ENCODE data around the gene TAF1B.

TAF1B gene

DNA sequence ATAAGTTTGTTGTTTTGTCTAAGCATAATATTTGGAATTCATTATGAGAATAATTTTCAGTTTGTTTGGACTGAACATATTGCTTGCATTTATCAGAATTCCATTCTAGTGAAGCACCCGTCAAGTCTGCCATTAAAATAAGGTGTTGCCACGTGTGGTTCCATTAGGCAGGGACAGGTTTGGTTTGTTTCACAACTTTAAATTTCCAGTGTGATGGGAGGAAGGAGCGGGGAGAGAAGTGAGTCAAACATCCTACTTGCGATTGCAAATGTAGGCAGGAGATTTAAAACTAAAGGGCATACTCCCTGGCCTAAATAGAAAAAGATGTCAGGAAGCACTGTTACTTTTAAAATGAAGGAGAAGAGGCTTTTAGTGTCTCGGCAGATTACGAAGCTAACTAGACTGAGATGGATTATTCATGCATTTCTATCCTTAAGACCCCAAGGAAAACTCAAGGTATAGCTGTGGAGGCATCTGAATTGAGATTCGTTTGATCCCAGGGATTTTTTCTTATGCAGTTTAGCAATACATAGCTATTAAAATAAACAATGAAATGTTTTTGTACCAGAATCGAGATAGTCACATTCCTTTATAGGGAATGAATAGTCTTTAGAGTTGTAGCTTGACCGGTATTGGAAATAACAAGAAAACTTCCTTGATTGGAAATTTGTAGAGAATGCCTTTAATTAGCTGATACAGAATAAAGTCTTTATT, 128.0 kb downstream of the TAF1B start:
- peaks cover 14% of the 10 kb centered on the region; the same call in 1 of the 2 replicates for H3K4me1 ChIP-seq (ENCODE audit: insufficient read depth, low read length)
- no peak overlapping the region for H3K4me3 ChIP-seq (ENCODE audit: low read length)
- no peaks in the 10 kb centered on the region for H3K9me3 ChIP-seq (ENCODE audit: insufficient read depth, low read depth, low read length)
- H3K36me3 ChIP-seq (ENCODE audit: insufficient read depth, low read length): no peaks in the 10 kb centered on the region
- H3K27ac ChIP-seq (ENCODE audit: low read depth, low read length): no peak overlapping the region
- H3K9ac ChIP-seq (ENCODE audit: low read depth, low read length): no peak overlapping the region
- H3K27me3 ChIP-seq (ENCODE audit: insufficient read depth, low read length): no peaks in the 10 kb centered on the region
- 91% methylated on average over 8 of the region's 9 CpGs for WGBS

DNA sequence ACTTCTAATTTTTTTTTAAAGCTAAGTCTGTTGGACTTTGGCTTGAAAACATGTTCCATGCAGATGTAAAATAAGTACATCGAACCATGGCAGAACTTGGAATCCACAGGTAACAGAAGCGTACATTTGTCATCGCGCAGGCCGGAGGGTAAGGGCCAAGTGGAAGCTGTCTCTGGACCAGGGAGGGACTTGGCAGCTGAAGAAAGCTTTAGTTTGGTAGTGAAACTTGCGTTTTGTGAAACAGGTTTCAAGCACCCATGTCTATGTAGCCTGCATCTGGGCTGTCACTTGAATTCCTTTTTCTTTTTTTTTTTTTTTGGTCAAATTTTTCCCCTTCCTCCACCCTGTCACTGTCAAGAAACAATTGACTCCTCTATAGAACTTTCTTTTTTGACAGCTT, 128.6 kb downstream of the TAF1B start:
- Histone ChIP-seq H3K4me1 (ENCODE audit: insufficient read depth, low read length) (peaks cover 14% of the 10 kb centered on the region; the same call in 1 of the 2 replicates), H3K9me3 (ENCODE audit: insufficient read depth, low read depth, low read length) (no peaks in the 10 kb centered on the region), H3K27me3 (ENCODE audit: insufficient read depth, low read length) (no peaks in the 10 kb centered on the region), H3K4me3 (ENCODE audit: low read length) (no peak overlapping the region), H3K36me3 (ENCODE audit: insufficient read depth, low read length) (no peaks in the 10 kb centered on the region), H3K9ac (ENCODE audit: low read depth, low read length) (no peak overlapping the region), H3K27ac (ENCODE audit: low read depth, low read length) (no peak overlapping the region)
- whole genome bisulfite sequencing: 95% methylated on average over 6 of the region's 6 CpGs

DNA sequence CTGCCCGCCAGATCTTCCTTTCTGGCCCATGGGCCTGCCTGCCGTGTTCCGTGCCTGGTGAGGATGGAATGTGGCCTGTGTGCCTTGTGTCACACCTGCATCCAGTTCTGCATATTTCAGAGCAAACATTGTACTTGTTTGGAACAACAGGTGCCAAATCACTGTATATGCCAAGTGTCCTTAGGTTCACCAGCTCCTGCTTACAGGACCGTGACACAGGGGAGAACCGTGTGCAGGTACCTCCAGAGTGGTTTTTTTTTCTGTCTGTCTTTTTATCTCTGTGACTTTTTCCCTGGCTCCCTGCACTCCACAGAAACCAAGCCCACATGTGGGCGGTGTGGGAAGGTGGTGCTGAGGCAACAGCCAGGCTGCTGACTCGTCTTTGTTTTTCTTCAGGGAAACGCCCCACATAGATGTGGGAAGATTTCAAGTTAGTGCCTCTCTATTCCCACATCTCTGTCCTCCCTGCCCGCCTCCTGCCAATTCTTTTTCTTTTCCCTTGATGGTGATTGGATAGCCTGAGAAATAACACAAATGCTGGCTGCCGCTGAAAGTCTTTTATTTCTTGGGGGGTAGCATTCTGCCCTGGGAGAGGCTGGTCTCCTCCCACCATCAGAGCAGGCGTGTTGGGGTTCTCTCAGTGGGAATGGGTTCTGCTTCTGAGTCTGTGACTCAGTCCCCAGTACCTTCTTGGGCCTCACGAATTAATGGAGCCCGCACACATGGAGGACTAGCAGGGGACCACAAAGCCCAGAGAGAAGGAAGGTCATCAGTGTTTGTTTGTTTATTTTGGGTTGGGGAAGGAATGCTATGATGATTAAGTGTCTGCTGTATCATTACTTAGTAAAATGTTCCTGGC, 129.6 kb downstream of the TAF1B start:
- Histone ChIP-seq H3K36me3 (ENCODE audit: insufficient read depth, low read length) (no peaks in the 10 kb centered on the region), H3K9ac (ENCODE audit: low read depth, low read length) (no peak overlapping the region), H3K4me1 (ENCODE audit: insufficient read depth, low read length) (peaks cover 14% of the 10 kb centered on the region; the same call in 1 of the 2 replicates), H3K4me3 (ENCODE audit: low read length) (no peak overlapping the region), H3K27me3 (ENCODE audit: insufficient read depth, low read length) (no peaks in the 10 kb centered on the region), H3K27ac (ENCODE audit: low read depth, low read length) (no peak overlapping the region; the same call in 1 of the 2 replicates), H3K9me3 (ENCODE audit: insufficient read depth, low read depth, low read length) (no peaks in the 10 kb centered on the region)
- WGBS: 86% methylated on average over 9 of the region's 13 CpGs

DNA sequence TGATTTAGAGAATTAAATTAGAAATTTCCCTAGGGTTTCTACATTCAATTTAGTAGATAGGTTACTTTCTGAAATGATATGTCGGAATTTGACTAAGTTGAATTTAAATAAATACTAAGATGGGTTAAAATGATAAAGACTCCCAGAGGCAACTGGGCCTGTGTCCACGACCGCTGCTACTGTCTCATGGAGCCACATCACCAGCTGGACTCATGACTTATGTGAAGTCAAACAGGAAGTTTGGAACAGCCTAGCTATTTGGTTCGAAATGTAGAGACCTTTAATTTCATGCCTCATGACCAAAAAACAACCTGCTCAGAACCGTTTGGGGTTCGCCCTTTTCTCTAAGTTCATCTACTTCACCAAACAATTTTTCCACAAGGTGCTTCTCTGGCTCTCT, 130.4 kb downstream of the TAF1B start:
- Histone ChIP-seq H3K36me3 (ENCODE audit: insufficient read depth, low read length) (no peaks in the 10 kb centered on the region), H3K4me3 (ENCODE audit: low read length) (no peak overlapping the region), H3K4me1 (ENCODE audit: insufficient read depth, low read length) (peaks cover 14% of the 10 kb centered on the region; the same call in 1 of the 2 replicates), H3K27me3 (ENCODE audit: insufficient read depth, low read length) (no peaks in the 10 kb centered on the region), H3K9me3 (ENCODE audit: insufficient read depth, low read depth, low read length) (no peaks in the 10 kb centered on the region), H3K9ac (ENCODE audit: low read depth, low read length) (no peak overlapping the region), H3K27ac (ENCODE audit: low read depth, low read length) (no peak overlapping the region)
- WGBS: 93% methylated on average over 6 of the region's 6 CpGs

DNA sequence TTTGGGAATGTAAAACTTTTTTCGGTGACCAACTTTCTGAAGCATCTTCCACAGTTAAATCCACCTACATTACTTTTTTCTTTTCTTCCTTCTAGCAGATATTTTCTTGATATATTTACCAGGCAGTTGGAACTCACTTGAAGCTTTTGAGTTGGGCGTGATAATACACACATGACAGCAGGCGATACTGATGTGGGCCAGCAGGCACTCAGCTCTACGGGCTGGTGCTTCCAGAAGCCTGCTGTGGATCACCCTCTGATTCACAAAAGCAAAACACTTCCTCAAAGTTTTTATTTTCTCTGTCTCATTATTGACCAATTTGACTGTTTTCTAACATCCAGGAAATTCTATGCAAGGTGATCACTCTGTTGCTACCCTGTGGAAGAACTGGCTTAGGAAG, 131.1 kb downstream of the TAF1B start:
- Histone ChIP-seq H3K27ac (ENCODE audit: low read depth, low read length) (no peak overlapping the region), H3K4me1 (ENCODE audit: insufficient read depth, low read length) (peaks cover 14% of the 10 kb centered on the region; the same call in 1 of the 2 replicates), H3K4me3 (ENCODE audit: low read length) (no peak overlapping the region), H3K9ac (ENCODE audit: low read depth, low read length) (no peak overlapping the region), H3K36me3 (ENCODE audit: insufficient read depth, low read length) (no peaks in the 10 kb centered on the region), H3K27me3 (ENCODE audit: insufficient read depth, low read length) (no peaks in the 10 kb centered on the region), H3K9me3 (ENCODE audit: insufficient read depth, low read depth, low read length) (no peaks in the 10 kb centered on the region)
- 96% methylated on average over 3 of the region's 4 CpGs for WGBS

DNA sequence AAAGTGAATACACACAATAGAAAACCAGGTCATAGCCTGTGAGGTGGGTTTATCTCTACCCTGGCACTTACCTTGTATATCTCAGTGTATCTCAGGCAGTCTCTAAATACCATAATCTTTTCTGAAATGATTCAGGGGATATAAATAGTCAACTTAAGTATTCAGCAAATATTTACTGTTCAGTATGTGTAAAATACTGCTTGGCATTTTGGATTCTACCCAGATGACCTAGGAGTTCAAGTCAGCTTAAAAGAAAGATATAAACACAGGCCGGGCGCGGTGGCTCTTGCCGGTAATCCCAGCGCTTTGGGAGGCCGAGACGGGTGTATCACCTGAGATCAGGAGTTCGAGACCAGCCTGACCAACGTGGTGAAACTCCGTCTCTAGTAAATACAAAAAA, 132.1 kb downstream of the TAF1B start:
- no peaks in the 10 kb centered on the region for H3K27me3 ChIP-seq (ENCODE audit: insufficient read depth, low read length)
- 96% methylated on average over 10 of the region's 10 CpGs for WGBS
- H3K9ac ChIP-seq (ENCODE audit: low read depth, low read length): no peak overlapping the region
- H3K4me3 ChIP-seq (ENCODE audit: low read length): no peak overlapping the region
- no peaks in the 10 kb centered on the region for H3K36me3 ChIP-seq (ENCODE audit: insufficient read depth, low read length)
- H3K4me1 ChIP-seq (ENCODE audit: insufficient read depth, low read length): peaks cover 14% of the 10 kb centered on the region; the same call in 1 of the 2 replicates
- no peak overlapping the region for H3K27ac ChIP-seq (ENCODE audit: low read depth, low read length)
- H3K9me3 ChIP-seq (ENCODE audit: insufficient read depth, low read depth, low read length): no peaks in the 10 kb centered on the region

DNA sequence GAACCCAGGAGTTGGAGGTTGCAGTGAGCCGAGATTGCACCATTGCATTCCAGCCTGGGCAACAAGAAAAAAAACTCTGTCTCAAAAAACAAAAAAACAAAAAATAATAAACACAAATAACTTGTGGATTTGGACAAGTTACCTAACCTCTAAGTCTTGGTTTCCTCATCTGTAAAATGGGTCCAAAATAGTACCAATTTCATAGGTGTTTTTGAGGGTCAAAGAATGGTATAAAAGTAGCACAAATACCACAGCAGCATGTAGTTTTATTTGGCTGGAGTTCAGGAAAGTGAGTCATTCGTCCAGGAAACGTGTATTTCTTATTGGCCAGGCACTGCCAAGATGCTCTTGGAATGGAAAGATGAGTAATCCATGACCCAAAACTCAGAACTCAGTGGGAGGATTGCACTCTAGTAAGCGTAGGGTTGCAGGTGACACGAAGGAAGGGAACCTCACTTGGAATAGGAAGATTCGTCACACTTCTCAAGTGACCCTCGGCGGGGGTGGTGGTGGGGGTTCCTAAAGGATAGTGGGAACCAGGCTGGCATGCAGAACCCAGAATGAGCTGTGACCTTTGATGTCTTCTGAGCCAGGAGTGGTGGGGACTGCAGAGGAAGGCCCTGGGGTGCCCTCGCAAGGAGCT, 132.7 kb downstream of the TAF1B start:
- 92% methylated on average over 9 of the region's 9 CpGs for WGBS
- no peak overlapping the region for H3K27ac ChIP-seq (ENCODE audit: low read depth, low read length)

DNA sequence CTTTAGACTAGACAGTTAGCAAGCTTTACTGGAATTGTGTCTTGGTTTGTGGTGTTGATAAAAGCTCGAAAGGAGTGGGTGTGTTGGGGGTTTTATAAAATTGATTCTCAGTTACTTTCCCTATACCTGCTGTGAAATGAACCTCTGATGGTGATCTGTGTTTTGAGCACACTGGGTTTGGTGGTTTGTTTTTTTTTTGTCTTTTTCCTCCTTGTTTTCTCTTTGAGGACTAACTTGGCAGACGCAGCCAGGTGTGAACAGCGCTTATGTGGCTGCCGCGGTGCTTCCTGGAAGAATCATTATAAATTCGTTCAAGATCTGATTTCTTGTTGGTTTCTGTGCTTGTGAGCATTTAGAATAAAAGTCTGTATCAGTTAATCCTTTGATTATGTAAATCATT, 136.7 kb downstream of the TAF1B start:
- no peaks in the 10 kb centered on the region for H3K4me1 ChIP-seq (ENCODE audit: insufficient read depth, low read length)
- 92% methylated on average over 6 of the region's 6 CpGs for whole genome bisulfite sequencing
- no peaks in the 10 kb centered on the region for H3K36me3 ChIP-seq (ENCODE audit: insufficient read depth, low read length)
- H3K4me3 ChIP-seq (ENCODE audit: low read length): no peak overlapping the region
- no peak overlapping the region for H3K9ac ChIP-seq (ENCODE audit: low read depth, low read length)
- no peaks in the 10 kb centered on the region for H3K27me3 ChIP-seq (ENCODE audit: insufficient read depth, low read length)
- no peak overlapping the region for H3K27ac ChIP-seq (ENCODE audit: low read depth, low read length)
- H3K9me3 ChIP-seq (ENCODE audit: insufficient read depth, low read depth, low read length): no peaks in the 10 kb centered on the region

More for the DNA sequence above, 132.7 kb downstream of the TAF1B start:
- H3K27me3 ChIP-seq (ENCODE audit: insufficient read depth, low read length): no peaks in the 10 kb centered on the region
- H3K36me3 ChIP-seq (ENCODE audit: insufficient read depth, low read length): no peaks in the 10 kb centered on the region
- peaks cover 10% of the 10 kb centered on the region; the same call in 1 of the 2 replicates for H3K4me1 ChIP-seq (ENCODE audit: insufficient read depth, low read length)
- no peak overlapping the region for H3K4me3 ChIP-seq (ENCODE audit: low read length)
- no peaks in the 10 kb centered on the region for H3K9me3 ChIP-seq (ENCODE audit: insufficient read depth, low read depth, low read length)
- no peak overlapping the region for H3K9ac ChIP-seq (ENCODE audit: low read depth, low read length)

DNA sequence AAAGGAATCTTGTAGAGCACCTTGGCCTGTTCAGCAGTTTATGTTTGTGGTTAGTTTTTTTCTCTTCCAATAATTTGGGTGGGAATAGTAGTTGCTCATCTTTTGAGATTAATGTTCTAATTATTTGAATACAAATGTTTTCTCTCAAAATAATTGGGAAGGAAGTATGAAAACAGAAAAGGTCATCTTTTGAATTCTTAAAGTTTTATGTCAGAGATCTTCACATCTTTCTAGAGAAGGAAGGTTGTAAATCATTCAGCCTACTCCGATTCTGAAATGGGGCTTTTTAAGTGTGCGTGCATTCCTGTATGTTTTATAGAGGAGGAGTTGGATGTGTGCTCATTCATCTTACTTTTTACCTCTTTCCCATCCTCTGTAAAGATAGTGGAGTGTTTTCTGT, 137.2 kb downstream of the TAF1B start:
- Histone ChIP-seq H3K36me3 (ENCODE audit: insufficient read depth, low read length) (no peaks in the 10 kb centered on the region), H3K4me1 (ENCODE audit: insufficient read depth, low read length) (no peaks in the 10 kb centered on the region), H3K9ac (ENCODE audit: low read depth, low read length) (no peak overlapping the region), H3K4me3 (ENCODE audit: low read length) (no peak overlapping the region), H3K27me3 (ENCODE audit: insufficient read depth, low read length) (no peaks in the 10 kb centered on the region), H3K27ac (ENCODE audit: low read depth, low read length) (no peak overlapping the region), H3K9me3 (ENCODE audit: insufficient read depth, low read depth, low read length) (no peaks in the 10 kb centered on the region)
- 100% methylated on average over 1 of the region's 2 CpGs for WGBS

DNA sequence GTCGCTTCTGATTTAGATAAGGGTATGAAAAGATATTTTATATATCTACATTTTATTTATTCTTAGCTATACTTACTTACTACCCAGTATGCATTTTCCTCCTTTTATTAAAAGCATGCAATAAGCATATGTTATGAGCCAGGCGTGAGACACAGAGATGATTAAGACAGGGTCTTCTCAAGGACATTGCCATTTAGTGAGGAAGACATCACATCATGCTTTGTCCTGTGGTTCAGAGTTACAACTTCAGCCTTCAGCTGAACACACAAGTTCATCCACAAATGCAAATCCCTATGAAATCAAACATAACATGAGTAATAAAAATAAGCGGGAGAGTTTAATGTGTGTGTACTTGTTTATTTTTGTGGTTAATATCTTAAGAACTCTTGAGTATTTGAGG, 138.4 kb downstream of the TAF1B start:
- Histone ChIP-seq H3K4me3 (ENCODE audit: low read length) (no peak overlapping the region), H3K27me3 (ENCODE audit: insufficient read depth, low read length) (no peaks in the 10 kb centered on the region), H3K9me3 (ENCODE audit: insufficient read depth, low read depth, low read length) (no peaks in the 10 kb centered on the region), H3K9ac (ENCODE audit: low read depth, low read length) (no peak overlapping the region), H3K36me3 (ENCODE audit: insufficient read depth, low read length) (no peaks in the 10 kb centered on the region), H3K4me1 (ENCODE audit: insufficient read depth, low read length) (no peaks in the 10 kb centered on the region), H3K27ac (ENCODE audit: low read depth, low read length) (no peak overlapping the region)
- 95% methylated on average over 2 of the region's 3 CpGs for WGBS

DNA sequence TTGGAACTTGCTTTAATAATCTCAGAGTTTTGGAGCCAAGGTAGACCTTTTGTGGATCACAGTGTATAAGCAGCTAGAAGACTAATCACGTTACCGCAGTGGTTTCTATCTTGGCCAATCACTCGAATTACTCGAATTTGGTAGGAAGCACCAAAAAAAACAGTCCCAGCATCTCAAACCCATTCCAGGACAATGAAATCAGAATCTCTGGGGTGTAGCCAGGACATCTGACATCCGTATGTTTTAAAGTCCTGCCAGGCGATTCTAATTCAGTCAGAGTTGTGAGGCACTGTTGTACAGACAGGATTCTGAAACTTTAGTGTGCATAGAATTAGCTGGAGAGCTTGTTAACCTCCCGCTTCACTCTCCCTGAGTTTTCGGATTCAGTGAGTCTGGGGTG, 139.0 kb downstream of the TAF1B start:
- Histone ChIP-seq H3K4me3 (ENCODE audit: low read length) (no peak overlapping the region), H3K9ac (ENCODE audit: low read depth, low read length) (no peak overlapping the region), H3K9me3 (ENCODE audit: insufficient read depth, low read depth, low read length) (no peaks in the 10 kb centered on the region), H3K36me3 (ENCODE audit: insufficient read depth, low read length) (no peaks in the 10 kb centered on the region), H3K4me1 (ENCODE audit: insufficient read depth, low read length) (no peaks in the 10 kb centered on the region), H3K27me3 (ENCODE audit: insufficient read depth, low read length) (no peaks in the 10 kb centered on the region), H3K27ac (ENCODE audit: low read depth, low read length) (no peak overlapping the region)
- 90% methylated on average over 8 of the region's 8 CpGs for WGBS

All from HUES64 (cell line).